Germinal center (tissue), 1 donor: ENCODE data around the gene PRELID3B.
"Not testable (repeated sequence)": the region's sequence is repeated elsewhere in the genome, so short reads cannot be mapped to it uniquely, and the experiment has no call there.

Experiments used
- DNase-seq: peaks from one replicate; pipeline ENCODE4 v3.0.0; 2012; ENCODE audit warnings: mixed read lengths, low spot score

PRELID3B gene

GRCh38 chr20:59048681-59049030 lies 6.1 kb upstream of the PRELID3B start:
- no peak for DNase-seq

GRCh38 chr20:59047938-59048680 lies 5.5 kb upstream of the PRELID3B start:
- DNase-seq = no peak

- no peak for DNase-seq
These were observed 4.3 kb upstream of the PRELID3B start for GRCh38 chr20:59046862-59047261.

GRCh38 chr20:59044796-59045195 lies 2.2 kb upstream of the PRELID3B start:
- no peak for DNase-seq

- peak; percentile 10 for DNase-seq
These were observed 1.7 kb upstream of the PRELID3B start for GRCh38 chr20:59044295-59044694.

- DNase-seq = no peak
These were observed 1.1 kb upstream of the PRELID3B start for GRCh38 chr20:59043698-59044097.

GRCh38 chr20:59042796-59043631 lies 428 bp upstream of the PRELID3B start:
- peak; percentile 99 for DNase-seq

- not testable (repeated sequence) for DNase-seq
These were observed 1.1 kb downstream of the PRELID3B start for GRCh38 chr20:59041487-59041886.

- DNase-seq = no peak
These were observed 1.9 kb downstream of the PRELID3B start for GRCh38 chr20:59040667-59041066.

GRCh38 chr20:59039233-59039632 lies 3.4 kb downstream of the PRELID3B start:
- DNase-seq = no peak

- DNase-seq = no peak
These were observed 5.2 kb downstream of the PRELID3B start for GRCh38 chr20:59037386-59037785.

GRCh38 chr20:59035381-59035780 lies 7.2 kb downstream of the PRELID3B start:
- DNase-seq = no peak

GRCh38 chr20:59033616-59034165 lies 8.9 kb downstream of the PRELID3B start:
- no peak for DNase-seq

GRCh38 chr20:59033093-59033492 lies 9.5 kb downstream of the PRELID3B start:
- no peak for DNase-seq

GRCh38 chr20:59032713-59033059 lies 9.9 kb downstream of the PRELID3B start:
- DNase-seq = no peak

- DNase-seq = peak; percentile 99
These were observed 10.4 kb downstream of the PRELID3B start, which contains the start of gene ATP5F1E for GRCh38 chr20:59032023-59032712. ATP5F1E (minus strand) TSS chr20:59032335; CDS start chr20:59032251, 84 bp downstream.

GRCh38 chr20:59031564-59032022 lies 11.0 kb downstream of the PRELID3B start:
- no peak for DNase-seq

GRCh38 chr20:59030911-59031563 lies 11.5 kb downstream of the PRELID3B start:
- DNase-seq = no peak

GRCh38 chr20:59028812-59029211 lies 13.8 kb downstream of the PRELID3B start:
- no peak for DNase-seq

- no peak for DNase-seq
These were observed 14.8 kb downstream of the PRELID3B start for GRCh38 chr20:59027741-59028320.
